ENCODE data around the gene ZNF223.

Gene ZNF223

DNA sequence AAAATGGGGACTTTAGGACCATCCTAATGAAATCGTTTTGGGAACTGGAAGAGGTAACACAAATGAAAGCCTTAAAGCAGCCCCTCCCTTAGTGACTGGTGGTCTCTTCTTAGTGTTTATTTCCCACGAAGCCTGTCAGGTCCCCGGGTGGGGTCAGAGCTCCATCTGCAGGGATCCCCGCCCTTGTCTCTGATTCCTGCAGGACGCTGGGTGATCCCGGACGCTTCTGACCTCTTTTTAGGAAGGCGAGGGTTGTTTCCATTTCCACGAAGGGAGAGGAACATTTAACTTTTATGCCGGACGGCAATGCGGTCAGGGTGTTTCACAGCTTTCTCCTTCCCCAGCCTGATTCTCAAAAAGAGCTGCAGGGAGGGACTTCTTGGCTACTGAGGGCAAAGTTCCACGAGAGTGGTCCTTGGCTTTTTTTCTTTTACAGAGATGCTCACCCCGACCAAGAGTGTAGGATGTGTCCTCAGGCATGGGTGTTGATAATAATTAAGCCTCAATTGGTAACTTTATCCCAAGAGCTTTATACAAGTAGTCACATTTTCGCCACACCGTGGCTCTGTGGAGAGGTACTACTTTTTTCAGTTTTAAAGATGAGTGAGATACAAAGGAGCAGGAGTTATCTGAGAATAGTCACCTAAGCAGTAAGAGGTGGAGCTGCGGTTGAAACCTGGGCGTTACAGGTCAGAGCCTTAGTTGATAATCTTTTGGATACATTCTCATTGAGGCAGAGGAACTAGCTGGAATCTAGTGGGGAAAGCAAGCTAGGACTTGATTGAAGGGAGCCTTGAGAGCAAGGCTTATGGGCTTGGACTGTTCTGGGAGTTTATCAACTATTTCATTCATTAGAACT, 20.9 kb downstream of the ZNF223 start:
- DNase-seq = no peak

DNA sequence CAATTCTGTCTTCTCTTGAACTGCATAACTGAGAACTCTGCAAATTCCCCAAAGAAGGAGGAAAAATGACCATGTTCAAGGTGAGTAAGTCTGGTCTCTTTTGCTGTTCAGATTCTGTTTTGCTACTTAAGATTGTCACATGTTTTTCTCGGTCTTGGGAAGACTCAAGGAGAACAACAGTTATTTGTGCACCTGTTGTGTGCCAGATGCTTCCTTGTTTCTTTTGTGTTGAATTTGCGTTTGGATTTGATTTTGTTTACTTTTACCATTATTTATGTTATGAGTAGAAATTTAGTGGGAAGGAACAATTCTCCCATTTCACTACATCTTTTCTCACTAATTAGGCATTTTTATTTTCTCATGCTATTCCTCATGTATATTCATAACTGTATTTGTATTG, 24.5 kb downstream of the ZNF223 start:
- DNase-seq = no peak

DNA sequence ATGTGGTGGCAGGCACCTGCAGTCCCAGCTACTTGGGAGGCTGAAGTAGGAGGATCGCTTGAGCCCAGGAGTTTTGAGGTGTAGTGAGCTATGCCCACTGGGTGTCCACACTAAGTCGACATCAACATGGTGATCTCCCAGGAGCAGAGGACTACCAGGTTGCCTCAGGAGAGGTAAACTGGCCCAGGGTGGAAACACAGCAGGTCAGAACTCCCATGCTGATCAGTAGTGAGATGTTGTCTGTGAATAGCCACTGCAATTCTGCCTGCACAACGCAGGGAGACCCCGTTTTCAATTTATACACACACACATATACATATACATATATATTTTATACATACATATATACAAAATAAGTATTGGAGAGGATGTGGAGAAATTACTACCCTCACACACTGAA, 40.3 kb downstream of the ZNF223 start:
- DNase-seq = no peak

DNA sequence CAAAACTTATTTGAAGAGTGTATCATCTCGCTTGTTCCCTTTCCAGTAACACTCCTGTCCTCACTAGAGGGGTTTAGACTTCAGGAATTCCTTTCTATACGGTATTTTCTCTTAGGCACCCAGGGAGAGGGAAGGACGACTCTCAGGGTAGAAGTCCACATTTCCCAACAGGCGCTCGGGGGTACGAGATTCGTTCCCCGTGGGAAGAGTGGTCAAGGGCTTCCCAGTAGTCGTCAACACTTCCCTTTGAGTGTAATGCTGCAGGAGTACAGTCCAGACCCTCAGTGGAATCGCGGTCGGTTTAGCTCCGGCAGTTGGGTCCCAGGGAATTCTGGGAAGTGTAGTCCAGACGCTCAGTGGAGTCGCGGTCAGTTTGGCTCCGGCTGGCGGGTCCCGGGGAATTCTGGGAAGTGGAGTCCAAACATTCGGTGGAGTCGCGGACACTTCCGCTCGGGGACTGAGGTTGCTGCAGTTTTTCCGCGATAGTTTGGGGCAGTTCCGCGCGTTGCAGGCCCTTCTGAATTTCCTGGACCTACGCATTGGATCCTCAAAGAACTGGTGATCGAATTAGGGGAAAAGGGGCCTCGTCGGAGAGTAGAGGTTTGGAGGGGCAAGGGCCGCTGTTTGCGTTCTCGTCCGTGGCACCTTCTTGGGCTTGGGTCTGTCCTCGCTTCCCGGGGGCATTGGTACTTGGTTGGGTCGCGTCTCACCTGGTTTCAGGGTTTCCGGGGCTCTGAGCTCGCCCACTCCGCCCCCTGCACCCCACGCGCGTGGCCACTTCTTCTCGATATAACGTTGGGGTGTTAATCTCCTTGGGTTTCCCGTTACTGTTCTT, 42.3 kb downstream of the ZNF223 start, which contains the start of gene ZNF224:
Gene ZNF224, plus strand, starts transcription at position 431 of the 835 bp plus-strand sequence. CDS start 3,513 bp downstream, outside the sequence.
- DNase-seq = peak; percentile 96

DNA sequence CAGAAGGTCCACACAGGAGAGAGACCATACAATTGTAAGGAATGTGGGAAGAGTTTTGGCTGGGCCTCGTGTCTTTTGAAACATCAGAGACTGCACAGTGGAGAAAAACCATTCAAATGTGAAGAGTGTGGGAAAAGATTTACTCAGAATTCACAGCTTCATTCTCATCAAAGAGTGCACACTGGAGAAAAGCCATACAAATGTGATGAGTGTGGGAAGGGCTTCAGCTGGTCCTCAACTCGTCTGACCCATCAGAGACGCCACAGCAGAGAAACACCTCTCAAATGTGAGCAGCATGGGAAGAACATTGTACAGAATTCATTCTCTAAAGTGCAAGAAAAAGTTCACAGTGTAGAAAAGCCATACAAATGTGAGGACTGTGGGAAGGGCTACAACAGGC, 55.9 kb downstream of the ZNF223 start:
- DNase-seq = no peak

DNA sequence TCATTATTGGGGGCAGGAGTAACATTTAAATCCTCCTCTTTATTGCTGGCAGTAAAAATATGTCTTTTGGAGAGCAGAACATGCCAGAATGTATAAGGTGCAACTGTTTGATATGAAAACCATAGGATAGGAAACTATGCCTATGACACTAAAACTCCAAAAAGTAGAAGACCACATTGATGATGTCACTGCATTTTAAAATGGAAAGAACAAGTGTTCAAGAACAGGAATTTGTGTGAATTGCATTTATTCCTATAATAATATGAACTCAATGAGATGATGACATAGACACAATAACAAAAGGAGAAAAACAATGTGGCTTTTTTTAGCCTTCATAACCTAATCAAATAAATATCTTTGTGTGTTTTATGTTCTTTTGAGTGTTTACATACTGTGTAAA, 57.6 kb downstream of the ZNF223 start:
- no peak for DNase-seq

DNA sequence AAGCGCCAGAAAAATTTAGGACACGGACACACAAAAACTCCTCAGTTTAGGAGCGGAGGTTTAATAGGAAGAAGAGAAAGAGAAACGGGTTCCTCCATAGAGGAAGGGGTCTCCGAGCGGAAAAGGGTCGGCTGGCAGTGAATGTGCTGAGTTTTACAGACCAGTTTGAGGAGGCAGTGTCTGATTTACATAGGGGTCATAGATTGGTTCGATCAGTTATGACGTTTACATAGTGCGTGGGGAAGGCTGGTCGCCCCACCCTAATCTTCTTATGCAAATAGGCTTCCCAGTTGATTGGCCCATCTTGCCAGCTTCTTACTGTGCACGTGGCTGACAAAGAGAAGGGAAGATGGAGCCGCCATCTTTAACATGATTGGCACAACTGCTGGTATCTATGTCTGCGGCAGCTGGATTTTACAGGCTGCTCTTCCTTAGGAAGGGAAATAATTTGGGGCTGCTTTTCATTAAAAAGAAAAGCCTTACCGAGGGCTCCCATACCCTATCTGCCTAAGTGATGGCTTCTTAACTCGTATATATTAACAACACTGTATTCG, 60.2 kb downstream of the ZNF223 start:
- no peak for DNase-seq

DNA sequence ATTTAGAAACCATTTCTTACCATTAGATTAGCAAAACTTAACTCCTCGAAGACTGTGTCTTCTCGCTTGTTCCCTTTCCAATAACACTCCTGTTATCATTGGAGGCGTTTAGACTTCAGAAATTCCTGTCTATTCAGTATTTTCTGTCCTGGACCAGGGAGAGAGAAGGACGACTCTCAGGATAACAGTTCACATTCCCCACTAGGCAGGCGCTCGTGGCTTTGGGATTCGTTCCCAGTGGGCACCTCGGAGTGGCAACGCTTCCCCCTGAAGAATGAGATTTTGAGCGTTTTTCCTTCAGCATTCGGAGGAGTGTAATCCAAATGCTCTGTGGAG, 60.9 kb downstream of the ZNF223 start:
- DNase-seq = no peak

DNA sequence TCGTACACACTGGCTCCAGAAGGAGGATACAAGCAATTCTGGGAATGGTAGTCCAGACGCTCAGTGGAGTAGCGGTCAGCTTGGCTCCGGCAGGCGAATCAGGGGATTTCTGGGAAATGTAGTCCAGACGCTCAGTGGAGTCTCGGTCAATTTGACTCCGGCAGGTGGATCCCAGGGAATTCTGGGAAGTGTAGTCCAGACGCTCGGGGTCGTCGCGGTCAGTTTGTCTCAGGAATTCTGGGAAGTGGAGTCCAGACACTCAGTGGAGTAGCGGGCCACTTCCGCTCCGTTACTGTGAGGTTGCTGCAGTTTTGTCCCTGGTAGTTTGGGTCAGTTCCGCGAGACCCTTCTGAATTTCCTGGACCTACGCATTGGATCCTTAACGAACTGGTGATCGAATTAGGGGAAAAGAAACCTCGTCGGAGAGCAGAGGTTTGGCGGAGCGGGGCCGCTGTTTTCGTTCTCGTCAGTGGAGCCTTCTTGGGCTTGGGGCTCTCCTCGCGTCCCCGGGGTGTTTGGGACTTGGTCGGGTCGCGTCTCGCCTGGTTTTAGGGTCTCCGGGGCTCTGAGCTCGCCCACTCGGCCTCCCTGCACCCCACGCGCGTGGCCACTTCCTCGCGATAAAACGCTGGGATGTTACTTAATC, 61.4 kb downstream of the ZNF223 start, which contains the start of gene ZNF225:
Gene ZNF225, plus strand, starts transcription at position 262 of the 646 bp plus-strand sequence. CDS start 2,429 bp downstream, outside the sequence.
- DNase-seq = peak; percentile 100

DNA sequence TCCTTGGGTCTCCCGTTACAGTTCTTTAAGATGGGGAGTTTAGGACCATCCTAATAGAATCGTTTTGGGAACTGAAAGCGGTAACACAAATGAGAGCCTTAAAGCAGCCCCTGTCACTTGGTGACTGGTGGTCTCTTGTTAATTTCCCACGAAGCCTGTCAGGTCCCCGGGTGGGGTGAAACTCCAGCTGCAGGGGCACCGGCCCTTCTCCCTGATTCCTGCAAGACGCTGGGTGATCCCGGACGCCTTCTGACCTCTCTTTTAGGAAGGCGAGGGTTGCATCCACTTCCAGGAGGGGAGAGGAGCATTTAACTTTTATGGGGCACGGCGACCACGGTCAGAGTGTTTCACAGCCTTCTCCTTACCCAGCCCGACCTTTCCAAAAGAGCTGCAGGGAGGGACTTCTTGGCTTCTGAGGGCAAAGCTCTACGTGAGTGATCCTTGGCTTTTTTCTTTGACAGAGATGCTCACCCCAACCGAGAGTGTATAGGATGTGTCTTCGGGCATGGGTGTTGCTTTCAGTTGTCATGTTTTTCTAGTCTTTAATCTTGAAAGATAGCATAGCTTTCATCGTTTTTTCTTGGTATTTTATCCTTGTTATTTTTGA, 62.1 kb downstream of the ZNF223 start:
- DNase-seq = no peak
